Effector CD8-positive, alpha-beta T cell (primary cell): Measurements from ENCODE around the gene GASK1A.
"Not testable (repeated sequence)": the region's sequence is repeated elsewhere in the genome, so short reads cannot be mapped to it uniquely, and the experiment has no call there.

Experiments
- DNase-seq: peaks from one replicate; lab custom pipeline; 2025; lab: John Stamatoyannopoulos, UW

Gene GASK1A

GRCh38 chr3:43031889-43032545, 52.9 kb downstream of the GASK1A start:
- no peak for DNase-seq

- DNase-seq: no peak
These were observed 53.8 kb downstream of the GASK1A start for GRCh38 chr3:43032646-43033628.

- no peak for DNase-seq
These were observed 55.1 kb downstream of the GASK1A start for GRCh38 chr3:43034200-43034599.

GRCh38 chr3:43034911-43035310, 55.8 kb downstream of the GASK1A start:
- no peak for DNase-seq

GRCh38 chr3:43035801-43036365, 56.8 kb downstream of the GASK1A start:
- DNase-seq: no peak

- DNase-seq: no peak
These were observed 57.7 kb downstream of the GASK1A start for GRCh38 chr3:43036621-43037423.

- DNase-seq: no peak
These were observed 58.9 kb downstream of the GASK1A start for GRCh38 chr3:43038010-43038409.

GRCh38 chr3:43041517-43041916, 62.4 kb downstream of the GASK1A start:
- no peak for DNase-seq

GRCh38 chr3:43043071-43043766, 64.1 kb downstream of the GASK1A start:
- no peak for DNase-seq

- no peak for DNase-seq
These were observed 64.7 kb downstream of the GASK1A start for GRCh38 chr3:43043793-43044192.

GRCh38 chr3:43045079-43045478, 66.0 kb downstream of the GASK1A start:
- DNase-seq: not testable (repeated sequence)

GRCh38 chr3:43046583-43046982, 67.5 kb downstream of the GASK1A start:
- DNase-seq: no peak

- DNase-seq: no peak
These were observed 69.4 kb downstream of the GASK1A start for GRCh38 chr3:43048470-43048869.

- DNase-seq: no peak
These were observed 74.2 kb downstream of the GASK1A start for GRCh38 chr3:43053291-43053690.

- no peak for DNase-seq
These were observed 75.6 kb downstream of the GASK1A start for GRCh38 chr3:43054754-43055153.

GRCh38 chr3:43055393-43055792, 76.3 kb downstream of the GASK1A start:
- DNase-seq: no peak

GRCh38 chr3:43055806-43056770, 77.0 kb downstream of the GASK1A start:
- no peak for DNase-seq

GRCh38 chr3:43059456-43059855, 80.3 kb downstream of the GASK1A start:
- DNase-seq: no peak

- no peak for DNase-seq
These were observed 82.2 kb downstream of the GASK1A start for GRCh38 chr3:43061101-43061895.
